Activated CD4-positive, alpha-beta T cell treated with anti-CD3 and anti-CD28 coated beads, Interleukin-10, Interleukin-2, amounts not matched to agents 100 ng/mL and 50 ng/mL, durations not matched to agents 16 hours and 8 hours (primary cell): ENCODE data around the gene SEMA6A.
"Not testable (repeated sequence)": the region's sequence is repeated elsewhere in the genome, so short reads cannot be mapped to it uniquely, and the experiment has no call there.

Source experiments
- DNase-seq: peaks from one replicate; pipeline ENCODE4 v3.0.0-alpha.2; 2020

SEMA6A gene

DNA sequence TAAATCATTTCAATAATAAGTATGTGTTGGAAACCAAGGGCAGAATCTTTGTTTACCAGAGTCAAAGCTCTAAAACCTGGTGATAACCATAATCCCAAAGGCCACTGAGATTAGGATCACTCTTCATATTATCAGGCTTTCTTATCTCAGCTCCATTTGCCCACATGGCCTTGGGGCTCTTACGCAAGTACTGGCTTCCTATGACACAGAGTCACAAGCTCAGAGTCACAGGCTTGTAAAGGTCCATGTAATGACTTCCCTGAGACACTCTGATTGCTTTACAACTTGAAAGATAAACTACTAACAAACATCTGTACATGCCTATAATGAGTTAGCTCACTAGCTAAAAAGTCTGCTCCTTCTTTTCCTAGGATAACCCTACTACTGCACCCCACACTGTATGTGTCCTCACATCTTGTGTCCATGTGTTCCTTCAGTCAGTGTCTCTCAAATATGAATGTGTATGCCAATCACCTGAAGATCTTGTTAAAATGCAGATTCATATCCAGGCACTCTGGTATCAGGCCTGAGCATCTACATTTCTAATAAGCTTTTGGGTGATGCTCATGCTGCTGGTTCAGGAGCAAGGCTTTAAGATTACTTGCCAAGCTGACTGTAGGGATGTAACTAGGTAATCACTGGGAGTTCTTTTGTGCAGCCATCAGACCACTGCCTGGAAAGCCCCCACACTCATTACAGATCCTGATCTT, 28.4 kb downstream of the SEMA6A start:
- no peak for DNase-seq

DNA sequence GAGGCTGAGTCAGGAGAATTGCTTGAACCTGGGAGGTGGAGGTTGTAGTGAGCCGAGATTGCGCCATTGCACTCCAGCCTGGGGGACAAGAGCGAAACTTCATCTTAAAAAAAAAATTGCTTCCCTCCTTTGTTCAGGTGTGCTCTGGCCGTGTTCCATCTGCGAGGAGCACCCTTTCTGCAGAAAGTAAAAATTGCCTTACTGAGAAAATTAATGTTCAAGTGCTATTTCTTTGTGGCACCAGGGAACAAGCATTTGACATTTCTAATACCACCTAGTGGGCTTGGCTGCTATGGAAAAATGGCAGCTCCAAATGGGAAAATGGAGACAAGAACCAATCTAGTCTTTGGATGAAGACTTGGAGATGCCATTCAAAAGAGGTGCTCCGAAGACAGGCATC, 29.2 kb downstream of the SEMA6A start:
- DNase-seq = not testable (repeated sequence)

DNA sequence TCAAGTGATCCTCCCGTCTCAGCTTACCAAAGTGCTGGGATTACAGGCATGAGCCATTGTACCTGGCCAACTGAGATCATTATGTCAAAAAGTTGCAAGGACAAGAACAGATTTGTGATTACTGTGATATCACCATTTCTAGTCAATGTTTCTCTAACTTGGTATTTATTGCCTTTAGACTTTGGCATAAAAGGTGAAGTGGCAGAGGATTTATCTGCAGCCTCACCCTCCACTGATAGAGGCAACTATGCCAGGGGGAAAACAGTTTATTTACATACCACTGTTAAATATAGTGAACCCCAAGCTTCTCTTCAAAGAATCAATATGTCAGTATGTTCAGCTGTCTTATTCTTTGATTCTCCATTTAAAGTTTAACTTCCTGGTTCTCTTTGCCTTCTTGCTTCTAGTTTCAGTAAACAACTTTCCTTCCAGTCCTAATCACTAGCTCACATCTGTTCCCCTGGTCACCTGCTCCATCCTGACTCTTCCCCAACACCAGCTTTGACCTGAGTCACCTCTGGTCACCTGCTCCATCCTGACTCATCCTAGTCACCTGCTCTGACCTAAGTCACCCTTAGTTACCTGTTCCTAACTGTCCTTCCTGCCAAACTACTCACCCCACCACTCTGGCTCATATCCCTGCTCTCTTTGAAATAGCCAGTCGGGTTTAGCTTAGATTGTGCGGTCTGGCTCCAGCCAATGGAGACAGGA, 29.9 kb downstream of the SEMA6A start:
- DNase-seq = no peak

DNA sequence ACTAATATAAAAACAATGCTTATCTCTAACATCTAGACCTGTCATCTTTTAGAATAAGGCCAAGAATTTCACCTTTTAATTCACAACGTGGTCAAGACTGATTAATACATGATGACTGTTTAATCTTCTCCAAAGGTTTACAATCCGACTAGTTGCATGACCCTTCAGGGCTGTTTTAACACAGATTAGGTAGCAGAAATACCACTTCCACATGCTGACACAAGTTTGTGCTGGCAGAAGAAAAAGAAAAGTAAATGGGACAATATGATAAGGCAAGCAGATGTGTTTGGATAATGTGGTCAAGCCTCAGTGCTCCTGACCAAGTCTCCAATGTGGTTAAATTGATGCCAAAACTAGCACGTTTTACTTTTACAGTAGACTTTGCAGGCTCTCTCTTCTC, 31.1 kb downstream of the SEMA6A start:
- no peak for DNase-seq

DNA sequence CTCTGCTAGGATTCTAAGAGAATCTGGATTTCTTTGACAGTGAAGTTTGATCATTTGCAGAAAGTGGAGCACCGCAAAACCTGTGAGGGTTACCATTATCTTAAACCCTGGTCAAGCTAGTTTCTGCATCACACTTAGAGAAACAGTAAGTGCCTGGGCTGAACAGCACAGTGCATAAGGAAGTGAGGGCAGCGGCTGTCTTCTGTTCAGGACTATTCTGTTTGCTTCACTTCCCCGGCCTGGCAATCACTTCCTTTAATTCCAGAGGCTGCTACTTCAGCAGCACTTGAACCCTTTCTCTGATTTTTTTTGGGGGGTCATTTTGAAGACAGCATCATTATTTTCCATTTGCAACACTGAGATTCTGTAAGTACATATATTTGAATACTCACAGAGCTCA, 32.0 kb downstream of the SEMA6A start:
- no peak for DNase-seq

- no peak for DNase-seq
These were observed 35.4 kb downstream of the SEMA6A start for GRCh38 chr5:116539222-116539621.

GRCh38 chr5:116536316-116537083, 38.1 kb downstream of the SEMA6A start:
- DNase-seq = no peak

GRCh38 chr5:116534964-116535651, 39.5 kb downstream of the SEMA6A start:
- no peak for DNase-seq

GRCh38 chr5:116532762-116533525, 41.7 kb downstream of the SEMA6A start:
- DNase-seq = no peak

DNA sequence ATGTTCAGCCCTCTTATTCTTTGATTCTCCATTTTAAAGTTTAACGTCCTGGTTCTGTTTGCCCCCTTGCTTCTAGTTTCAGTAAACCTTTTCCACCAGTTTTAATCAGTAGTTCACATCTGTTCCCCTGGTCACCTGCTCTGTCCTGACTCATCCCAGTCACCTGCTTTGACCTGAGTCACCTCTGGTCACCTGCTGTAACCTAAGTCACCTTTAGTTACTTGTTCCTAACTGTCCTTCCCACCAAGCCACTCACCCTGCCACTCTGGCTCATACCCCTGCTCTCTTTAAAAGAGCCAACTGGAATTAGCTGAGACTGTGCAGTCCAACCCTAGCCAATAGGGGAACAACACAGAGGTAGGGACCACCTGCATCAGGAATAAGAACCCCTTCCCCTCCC, 43.0 kb downstream of the SEMA6A start:
- no peak for DNase-seq

DNA sequence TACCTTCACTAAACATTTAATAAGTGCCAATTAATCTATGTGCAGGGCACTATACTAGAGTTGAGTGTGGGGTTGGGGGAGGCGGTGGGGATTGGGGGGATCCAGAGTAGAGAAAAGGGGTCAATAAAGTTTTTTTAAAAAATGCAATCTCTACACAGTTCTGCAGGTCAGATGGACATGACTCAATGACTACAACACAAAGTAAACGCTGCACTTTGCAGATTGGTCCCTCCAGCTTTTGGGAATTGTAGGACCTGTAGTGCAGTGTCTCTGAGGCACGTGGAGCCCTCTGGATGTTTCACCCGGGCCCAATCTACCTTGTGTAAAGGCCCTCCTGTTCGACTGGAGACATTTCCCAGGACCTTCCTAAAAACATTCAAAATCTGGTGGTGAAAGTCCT, 43.5 kb downstream of the SEMA6A start:
- no peak for DNase-seq

DNA sequence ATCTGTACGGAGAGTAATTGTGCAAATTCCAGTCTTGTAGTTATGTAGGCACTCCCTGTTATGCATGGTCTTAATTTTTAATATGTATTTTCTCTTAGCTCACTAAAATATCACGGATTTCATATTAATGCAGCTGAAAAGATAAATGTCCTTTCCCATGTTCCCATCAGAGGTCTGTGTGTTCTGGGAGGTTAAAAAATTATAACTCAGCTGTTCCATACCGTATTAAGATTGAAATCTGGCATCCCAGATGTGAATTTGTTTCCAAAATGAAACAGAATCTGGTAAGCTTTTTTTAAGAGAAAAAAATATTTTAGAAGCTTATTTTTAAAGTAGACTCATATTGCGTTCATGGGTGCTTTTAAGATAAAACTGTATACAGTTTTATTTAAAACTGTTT, 44.3 kb downstream of the SEMA6A start:
- DNase-seq = no peak

DNA sequence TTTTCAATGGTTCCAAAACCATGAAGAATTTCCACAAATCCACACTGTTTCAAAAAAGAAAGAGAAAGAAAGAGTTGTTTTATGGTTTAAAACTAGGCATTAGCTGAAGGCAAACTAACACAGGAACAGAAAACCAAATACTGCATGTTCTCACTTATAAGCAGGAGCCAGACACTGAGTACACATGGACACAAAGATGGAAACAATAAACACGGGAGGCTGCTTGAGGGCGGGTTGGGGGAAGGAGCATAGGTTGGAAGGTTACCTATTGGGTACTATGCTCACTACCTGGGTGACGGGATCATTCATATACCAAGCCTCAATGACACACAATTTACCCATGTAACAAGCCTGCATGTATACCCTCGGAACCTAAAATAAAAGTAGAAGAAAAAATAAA, 45.0 kb downstream of the SEMA6A start:
- no peak for DNase-seq

GRCh38 chr5:116528519-116529234, 45.9 kb downstream of the SEMA6A start:
- no peak for DNase-seq

GRCh38 chr5:116527582-116527981, 47.0 kb downstream of the SEMA6A start:
- DNase-seq = no peak

- DNase-seq = no peak
These were observed 48.9 kb downstream of the SEMA6A start for GRCh38 chr5:116525674-116526073.

- no peak for DNase-seq
These were observed 49.7 kb downstream of the SEMA6A start for GRCh38 chr5:116524966-116525365.

GRCh38 chr5:116524051-116524904, 50.3 kb downstream of the SEMA6A start:
- no peak for DNase-seq

- DNase-seq = not testable (repeated sequence)
These were observed 51.4 kb downstream of the SEMA6A start for GRCh38 chr5:116523182-116523581.

GRCh38 chr5:116522356-116523136, 52.1 kb downstream of the SEMA6A start:
- DNase-seq = no peak
